Neutrophil (primary cell): ENCODE results near the gene PFDN5.

Experiments
- H3K27ac ChIP-seq: fragments of 200-600 bp; sonication (generic); 2 replicates; pipeline ENCODE4 v1.5.1; 2016; ENCODE audit warnings: mild to moderate bottlenecking, moderate library complexity
- H3K27me3 ChIP-seq: fragments of 200-600 bp; sonication (generic); 2 replicates; pipeline ENCODE4 v1.6.0; 2016; ENCODE audit warnings: mild to moderate bottlenecking
- H3K36me3 ChIP-seq: fragments of 200-600 bp; sonication (generic); 2 replicates; pipeline ENCODE4 v1.5.1; 2017
- H3K4me1 ChIP-seq, 2 experiments: fragments of 200-600 bp in 1 of 2; sonication (generic) in 1 of 2; 1 replicate in 1 of 2; 2 replicates in 1 of 2; pipeline versions ENCODE4 v1.5.1 to v1.6.1; 2013 to 2016; ENCODE audit warnings: low read depth in 1 of 2, low read length in 1 of 2, mild to moderate bottlenecking in 1 of 2, moderate library complexity in 1 of 2; ENCODE audit not compliant: control insufficient read depth in 1 of 2, insufficient read depth in 1 of 2
- H3K4me3 ChIP-seq, 2 experiments: fragments of 200-600 bp in 1 of 2; sonication (generic) in 1 of 2; 1 replicate in 1 of 2; 2 replicates in 1 of 2; pipeline ENCODE4 v1.5.1; 2013 to 2016; ENCODE audit warnings: low read depth in 1 of 2, low read length in 1 of 2, mild to moderate bottlenecking in 1 of 2, moderate library complexity in 1 of 2
- H3K9me3 ChIP-seq: fragments of 200-600 bp; sonication (generic); 2 replicates; pipeline ENCODE4 v1.5.1; 2016
- CTCF ChIP-seq: fragments of 200-600 bp; sonication (generic); IDR thresholded peaks from 2 replicates; pipeline ENCODE4 v1.5.1; 2016; ENCODE audit warnings: antibody characterized with exemption

The PFDN5 gene

DNA sequence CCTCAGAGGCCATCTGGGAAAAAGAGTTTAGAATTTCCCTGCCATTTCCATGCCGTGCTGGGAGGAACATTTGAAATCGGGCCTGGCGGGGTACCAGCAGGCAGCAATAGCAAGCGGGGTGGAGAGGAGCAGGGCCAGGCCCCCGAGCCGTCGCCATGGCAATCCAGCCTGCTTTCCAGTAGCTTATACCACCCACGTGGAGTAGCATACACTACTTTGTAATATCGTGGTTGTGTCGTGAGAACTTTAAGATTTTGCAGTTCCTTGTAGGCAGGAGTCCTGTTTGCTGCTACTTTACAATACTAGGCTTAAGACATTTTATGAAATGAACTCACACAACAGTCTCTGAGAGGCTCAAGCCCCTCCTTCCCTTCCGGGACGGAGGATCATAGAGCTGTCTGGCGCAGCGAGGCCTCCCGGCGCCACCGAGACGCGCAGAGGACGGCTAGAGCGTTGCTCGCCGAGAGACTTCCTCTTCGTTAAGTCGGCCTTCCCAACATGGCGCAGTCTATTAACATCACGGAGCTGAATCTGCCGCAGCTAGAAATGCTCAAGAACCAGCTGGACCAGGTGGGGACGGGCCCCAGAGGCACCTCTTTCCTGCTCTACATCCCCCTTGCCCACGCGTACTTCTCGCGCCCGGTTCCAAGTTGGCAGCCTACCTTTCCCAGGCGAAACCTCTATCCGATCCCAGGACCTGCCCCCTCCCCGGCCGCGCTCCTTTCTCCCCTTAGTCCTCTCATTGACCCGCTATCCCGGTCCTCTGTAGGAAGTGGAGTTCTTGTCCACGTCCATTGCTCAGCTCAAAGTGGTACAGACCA is at the start of gene PFDN5:
Gene PFDN5, plus strand, starts transcription at position 473 of the 821 bp plus-strand sequence. Its CDS starts 26 bp downstream, at position 499.
- peak within 1 kb of the TSS; percentile 77 to 81 for H3K4me3 ChIP-seq
- H3K4me1 ChIP-seq = peaks cover 48 to 53% of the 10 kb centered on the region in 2 experiments
- peak within 1 kb of the TSS; percentile 79 for H3K27ac ChIP-seq
- peaks cover 21% of the 10 kb centered on the region for H3K36me3 ChIP-seq
- peak; percentile 91 for TF ChIP-seq CTCF
- H3K27me3 ChIP-seq = no peaks in the 10 kb centered on the region
- no peaks in the 10 kb centered on the region for H3K9me3 ChIP-seq

DNA sequence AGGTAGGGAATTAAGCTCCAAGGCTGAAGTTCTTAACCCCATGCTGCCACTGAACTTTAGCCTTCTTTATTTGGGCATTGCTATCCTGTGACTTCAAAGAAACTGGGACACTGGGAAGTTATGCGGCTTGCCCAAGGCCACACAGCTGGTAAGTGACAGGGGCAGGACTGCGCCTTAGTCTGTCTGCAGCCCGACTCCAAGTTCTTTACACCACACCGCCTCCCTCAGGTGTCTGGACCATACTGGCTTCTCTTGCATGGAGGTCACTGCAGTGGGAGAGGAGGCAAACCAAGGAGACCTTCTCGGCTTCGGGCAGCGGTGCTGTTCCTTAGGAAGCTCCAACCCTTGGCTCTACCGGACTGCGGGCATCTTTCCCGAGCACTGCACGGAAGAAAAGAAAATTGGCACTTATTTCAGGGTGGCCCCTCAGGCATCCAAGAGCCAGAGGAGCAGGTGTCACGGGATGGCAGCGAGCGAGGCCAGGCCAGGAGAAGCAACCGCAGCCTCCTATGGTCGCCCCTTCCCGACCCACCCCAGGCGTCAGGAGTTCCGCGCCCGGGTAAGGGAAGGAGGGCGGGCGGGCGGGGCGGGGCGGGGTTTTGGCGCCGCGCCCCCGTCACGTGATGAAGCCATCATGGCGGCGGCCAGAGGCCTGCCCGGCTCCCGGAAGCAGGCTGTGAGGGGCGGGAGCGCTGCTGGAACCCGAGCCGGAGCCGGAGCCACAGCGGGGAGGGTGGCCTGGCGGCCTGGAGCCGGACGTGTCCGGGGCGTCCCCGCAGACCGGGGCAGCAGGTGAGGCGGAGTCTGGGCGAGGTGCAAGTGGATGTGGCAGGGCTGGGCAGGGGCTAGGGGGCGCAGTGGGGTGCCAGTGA is 43.6 kb upstream of the PFDN5 start:
- H3K9me3 ChIP-seq = no peaks in the 10 kb centered on the region

DNA sequence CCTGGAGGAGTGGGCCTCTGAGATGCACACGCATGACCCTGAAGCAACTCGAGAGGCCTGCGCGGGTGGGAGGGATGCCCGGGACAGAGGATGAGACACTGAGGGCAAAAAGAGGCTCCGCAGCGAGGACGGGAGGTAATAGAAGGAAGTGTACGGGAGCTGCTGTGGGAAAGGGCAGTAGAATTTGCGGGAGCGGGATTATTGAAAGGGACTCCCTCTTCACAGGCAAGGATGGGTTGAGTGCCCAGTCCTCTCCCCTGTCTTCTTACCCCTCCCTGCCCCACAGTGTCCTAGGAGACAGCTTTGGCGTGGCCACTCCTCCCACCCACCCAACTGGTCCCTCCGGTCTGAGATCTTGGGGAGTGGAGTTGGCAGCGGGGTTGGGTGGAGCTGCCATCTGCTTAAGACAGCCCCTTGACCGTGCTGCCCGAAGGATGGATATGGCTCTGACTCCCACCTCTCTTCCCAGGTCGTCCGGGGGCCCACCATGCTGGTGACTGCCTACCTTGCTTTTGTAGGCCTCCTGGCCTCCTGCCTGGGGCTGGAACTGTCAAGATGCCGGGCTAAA is 42.9 kb upstream of the PFDN5 start:
- H3K36me3 ChIP-seq = peaks cover 18% of the 10 kb centered on the region
- H3K9me3 ChIP-seq = no peaks in the 10 kb centered on the region
- peak overlapping the region; percentile 83 for H3K27ac ChIP-seq
- H3K27me3 ChIP-seq = no peaks in the 10 kb centered on the region
- no peak for TF ChIP-seq CTCF
- H3K4me1 ChIP-seq = peaks cover 19 to 27% of the 10 kb centered on the region in 2 experiments
- H3K4me3 ChIP-seq = peak overlapping the region; percentile 70 to 97

More for the DNA sequence above, 43.6 kb upstream of the PFDN5 start:
- peak overlapping the region; percentile 83 for H3K27ac ChIP-seq
- peak; percentile 51 for TF ChIP-seq CTCF
- H3K27me3 ChIP-seq = no peaks in the 10 kb centered on the region
- H3K4me1 ChIP-seq = peaks cover 19 to 27% of the 10 kb centered on the region in 2 experiments
- peaks cover 18% of the 10 kb centered on the region for H3K36me3 ChIP-seq
- H3K4me3 ChIP-seq = peak overlapping the region; percentile 70 to 97

GRCh38 chr12:53253298-53253697 is 42.0 kb upstream of the PFDN5 start:
- Histone ChIP-seq H3K27ac (no peak overlapping the region), H3K4me1 (peaks cover 19 to 27% of the 10 kb centered on the region in 2 experiments), H3K4me3 (no peak overlapping the region), H3K27me3 (no peaks in the 10 kb centered on the region), H3K36me3 (peaks cover 18% of the 10 kb centered on the region), H3K9me3 (no peaks in the 10 kb centered on the region)
- TF ChIP-seq CTCF = no peak

- H3K9me3 ChIP-seq = no peaks in the 10 kb centered on the region
- no peak for TF ChIP-seq CTCF
- no peak overlapping the region for H3K4me3 ChIP-seq
- H3K27ac ChIP-seq = no peak overlapping the region
- H3K27me3 ChIP-seq = no peaks in the 10 kb centered on the region
- peaks cover 19 to 27% of the 10 kb centered on the region in 2 experiments for H3K4me1 ChIP-seq
- peaks cover 18% of the 10 kb centered on the region for H3K36me3 ChIP-seq
These were observed 40.4 kb upstream of the PFDN5 start for GRCh38 chr12:53254816-53255545.
